Endodermal cell (in vitro differentiated cells): ENCODE data around the gene HYCC1. TPM values are rescaled to one million over a fixed set of nuclear protein-coding genes. Genes with fewer than 3 reads are reported as not detected.

ENCODE experiments used
- DNase-seq: peaks from one replicate; pipeline ENCODE4 v3.0.0-alpha.2; 2017
- H3K27ac ChIP-seq: 2 replicates; pipeline ENCODE4 v1.5.1; 2013; ENCODE audit warnings: mild to moderate bottlenecking, low read depth, low read length, moderate library complexity
- H3K27me3 ChIP-seq: 2 replicates; pipeline ENCODE4 v1.6.1; 2013; ENCODE audit warnings: mild to moderate bottlenecking, low read length, moderate library complexity; ENCODE audit not compliant: insufficient read depth, control insufficient read depth, poor library complexity, severe bottlenecking
- H3K36me3 ChIP-seq: 2 replicates; pipeline ENCODE4 v1.7.0; 2013; ENCODE audit warnings: mild to moderate bottlenecking, low read length, moderate library complexity; ENCODE audit not compliant: control insufficient read depth, insufficient read depth
- H3K4me1 ChIP-seq: one replicate; pipeline ENCODE4 v1.7.0; 2013; ENCODE audit warnings: low read length; ENCODE audit not compliant: control insufficient read depth, insufficient read depth
- H3K4me3 ChIP-seq: 2 replicates; pipeline ENCODE4 v1.5.1; 2013; ENCODE audit warnings: mild to moderate bottlenecking, low read length, moderate library complexity
- H3K9ac ChIP-seq: 2 replicates; pipeline ENCODE4 v1.6.1; 2013; ENCODE audit warnings: mild to moderate bottlenecking, low read length, moderate library complexity; ENCODE audit not compliant: poor library complexity, severe bottlenecking; ENCODE audit errors: extremely low read depth
- H3K9me3 ChIP-seq: 2 replicates; pipeline ENCODE4 v1.6.1; 2013; ENCODE audit warnings: mild to moderate bottlenecking, low read length, moderate library complexity; ENCODE audit not compliant: control insufficient read depth
- H3K27ac Mint-ChIP-seq: 2 replicates; pipeline ENCODE4 v1.8.0; 2020; ENCODE audit warnings: mixed read lengths
- H3K27me3 Mint-ChIP-seq: 2 replicates; pipeline ENCODE4 v1.8.0; 2021; ENCODE audit warnings: mild to moderate bottlenecking, mixed read lengths; ENCODE audit not compliant: insufficient read depth
- H3K36me3 Mint-ChIP-seq: 2 replicates; pipeline ENCODE4 v1.8.0; 2020; ENCODE audit warnings: low read depth, mixed read lengths
- H3K4me1 Mint-ChIP-seq: 2 replicates; pipeline ENCODE4 v1.8.0; 2020; ENCODE audit warnings: mixed read lengths
- H3K4me3 Mint-ChIP-seq: 2 replicates; pipeline ENCODE4 v1.8.0; 2020; ENCODE audit warnings: mild to moderate bottlenecking, moderate library complexity, mixed read lengths
- H3K9me3 Mint-ChIP-seq: 2 replicates; pipeline ENCODE4 v1.8.0; 2020; ENCODE audit warnings: mild to moderate bottlenecking, mixed read lengths
- WGBS, 2 experiments: methylation state at CpG; one replicate each; pipeline versions ENCODE4 v1.1.5 to v1.1.7; 2013; ENCODE audit warnings: missing lambda C conversion rate in 2 of 2, mixed read lengths in 1 of 2; ENCODE audit not compliant: insufficient coverage in 1 of 2, insufficient read length in 1 of 2; 5-methylcytosine and 5-hydroxymethylcytosine counted together
- total RNA-seq, 2 donors: library from RNA; stranded (reverse); fragmentation: NEBNext Ultra II Directional in 1 of 2; extraction: Animal tissue kit (Norgen Biotek cat#: 25700) in 1 of 2; gene quantifications; 2 replicates in 1 of 2; 3 replicates in 1 of 2; pipeline ENCODE4 v1.2.1, GENCODE V29; 2021
- TF ChIP-seq, protein P1 (sequence below): fragments of 200-600 bp; sonication (generic); conservative IDR thresholded peaks from 2 replicates; pipeline ENCODE4 v1.5.0; 2021; ENCODE audit warnings: antibody characterized with exemption, mild to moderate bottlenecking

The HYCC1 gene
- total RNA-seq, 2 donors from 2014 or later, result 92.1 to 138 TPM

DNA sequence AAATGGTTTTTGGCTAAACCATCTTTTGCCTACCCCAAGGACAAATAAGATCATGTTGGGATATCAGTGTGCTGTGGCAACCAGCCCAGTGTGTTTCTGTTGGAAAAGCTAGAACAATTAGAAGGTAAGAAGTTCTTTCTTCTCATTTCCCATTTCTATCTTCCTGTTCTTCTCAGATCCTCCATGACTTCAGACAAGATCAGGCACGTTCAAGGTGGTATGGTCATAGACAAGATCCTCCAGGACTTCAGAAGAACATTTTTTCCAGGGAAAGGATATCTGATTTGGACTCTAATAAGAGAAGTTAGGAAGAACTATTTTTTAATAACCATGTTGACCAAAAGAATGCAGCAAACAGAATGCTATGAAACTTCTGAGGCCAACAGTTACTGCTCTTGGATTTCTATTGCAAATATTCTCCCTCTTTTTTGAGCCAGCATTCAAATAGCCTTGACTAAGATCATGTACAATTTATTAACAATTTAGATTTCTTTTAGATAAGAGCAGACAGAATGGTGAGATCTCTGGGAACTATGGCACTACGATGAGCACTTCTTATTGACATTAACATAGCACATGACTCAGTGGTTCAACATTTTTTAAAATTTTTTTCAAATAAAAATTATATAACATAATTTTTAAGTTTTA, 15.9 kb downstream of the HYCC1 start:
- Mint-ChIP-seq H3K36me3 (no peaks in the 10 kb centered on the region), H3K9me3 (no peaks in the 10 kb centered on the region), H3K4me3 (no peak overlapping the region), H3K27ac (no peak overlapping the region), H3K27me3 (no peaks in the 10 kb centered on the region), H3K4me1 (peaks cover 20% of the 10 kb centered on the region)
- H3K27ac ChIP-seq, result no peak overlapping the region
- TF ChIP-seq, protein P1, sequence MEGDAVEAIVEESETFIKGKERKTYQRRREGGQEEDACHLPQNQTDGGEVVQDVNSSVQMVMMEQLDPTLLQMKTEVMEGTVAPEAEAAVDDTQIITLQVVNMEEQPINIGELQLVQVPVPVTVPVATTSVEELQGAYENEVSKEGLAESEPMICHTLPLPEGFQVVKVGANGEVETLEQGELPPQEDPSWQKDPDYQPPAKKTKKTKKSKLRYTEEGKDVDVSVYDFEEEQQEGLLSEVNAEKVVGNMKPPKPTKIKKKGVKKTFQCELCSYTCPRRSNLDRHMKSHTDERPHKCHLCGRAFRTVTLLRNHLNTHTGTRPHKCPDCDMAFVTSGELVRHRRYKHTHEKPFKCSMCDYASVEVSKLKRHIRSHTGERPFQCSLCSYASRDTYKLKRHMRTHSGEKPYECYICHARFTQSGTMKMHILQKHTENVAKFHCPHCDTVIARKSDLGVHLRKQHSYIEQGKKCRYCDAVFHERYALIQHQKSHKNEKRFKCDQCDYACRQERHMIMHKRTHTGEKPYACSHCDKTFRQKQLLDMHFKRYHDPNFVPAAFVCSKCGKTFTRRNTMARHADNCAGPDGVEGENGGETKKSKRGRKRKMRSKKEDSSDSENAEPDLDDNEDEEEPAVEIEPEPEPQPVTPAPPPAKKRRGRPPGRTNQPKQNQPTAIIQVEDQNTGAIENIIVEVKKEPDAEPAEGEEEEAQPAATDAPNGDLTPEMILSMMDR, result no peak
- H3K9me3 ChIP-seq, result no peaks in the 10 kb centered on the region
- no peak for DNase-seq
- H3K4me1 ChIP-seq, result no peaks in the 10 kb centered on the region
- WGBS, 2 experiments, result 98% methylated on average over 2 of the region's 2 CpGs; no CpG with 5 or more reads in 1 of the 2 experiments
- H3K36me3 ChIP-seq, result no peaks in the 10 kb centered on the region
- no peaks in the 10 kb centered on the region for H3K27me3 ChIP-seq
- H3K4me3 ChIP-seq, result no peak overlapping the region
- H3K9ac ChIP-seq, result no peak overlapping the region

DNA sequence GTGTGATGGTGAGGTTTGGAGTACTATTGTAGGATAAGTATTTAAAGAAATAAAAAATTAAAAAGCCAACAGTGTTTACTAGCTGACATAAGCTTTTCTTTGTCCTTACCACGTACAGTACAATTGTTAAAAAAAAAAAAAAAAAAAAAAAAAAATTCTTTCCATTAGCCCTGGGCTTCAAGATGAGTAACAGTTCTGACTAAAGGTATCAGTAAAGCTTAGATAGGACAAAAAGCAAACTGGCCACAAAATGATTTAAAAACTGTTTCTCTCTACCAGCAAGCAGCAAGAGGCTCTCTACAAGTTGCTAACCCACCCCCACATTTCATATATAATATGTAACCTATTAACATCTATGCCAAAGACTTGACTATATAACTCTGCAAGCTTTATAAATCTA, 17.5 kb downstream of the HYCC1 start:
- H3K4me1 Mint-ChIP-seq, result peaks cover 18% of the 10 kb centered on the region
- no peak overlapping the region for H3K4me3 Mint-ChIP-seq

DNA sequence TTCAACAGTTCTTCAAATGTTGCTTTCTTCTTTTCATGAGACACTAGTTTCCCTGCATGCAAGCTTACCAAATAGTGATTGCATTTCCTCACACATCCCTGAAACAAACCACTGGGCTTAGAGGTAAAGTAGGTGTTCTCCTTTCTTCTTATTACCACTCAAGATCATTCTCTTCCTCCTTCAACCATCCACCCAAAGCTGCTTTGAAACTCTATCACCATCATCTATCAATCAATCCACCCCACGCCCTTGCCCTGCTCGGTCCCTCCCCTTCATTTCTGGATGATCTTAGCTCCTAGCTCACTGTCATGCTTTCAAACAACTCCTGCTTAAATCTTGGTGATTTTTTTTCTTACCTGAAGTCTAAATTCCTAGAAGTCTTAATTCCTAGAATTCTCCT, 18.9 kb downstream of the HYCC1 start:
- no peak overlapping the region for H3K4me3 ChIP-seq
- no peak overlapping the region for H3K9ac ChIP-seq
- peaks cover 6% of the 10 kb centered on the region for H3K36me3 Mint-ChIP-seq
- no peaks in the 10 kb centered on the region for H3K9me3 Mint-ChIP-seq
- peaks cover 9% of the 10 kb centered on the region for H3K36me3 ChIP-seq
- DNase-seq, result no peak
- no peaks in the 10 kb centered on the region for H3K9me3 ChIP-seq
- no peaks in the 10 kb centered on the region for H3K4me1 ChIP-seq
- TF ChIP-seq, protein P1, result no peak
- H3K27me3 Mint-ChIP-seq, result no peaks in the 10 kb centered on the region
- 87 to 88% methylated on average over 2 of the region's 2 CpGs for WGBS, 2 experiments
- no peak overlapping the region for H3K4me3 Mint-ChIP-seq
- H3K27me3 ChIP-seq, result no peaks in the 10 kb centered on the region
- no peak overlapping the region for H3K27ac Mint-ChIP-seq
- H3K27ac ChIP-seq, result no peak overlapping the region
- peaks cover 16% of the 10 kb centered on the region for H3K4me1 Mint-ChIP-seq

More for the DNA sequence above, 17.5 kb downstream of the HYCC1 start:
- Mint-ChIP-seq H3K27me3 (no peaks in the 10 kb centered on the region), H3K27ac (no peak overlapping the region), H3K9me3 (no peaks in the 10 kb centered on the region), H3K36me3 (no peaks in the 10 kb centered on the region)
- Histone ChIP-seq H3K9ac (no peak overlapping the region), H3K27me3 (no peaks in the 10 kb centered on the region), H3K27ac (no peak overlapping the region), H3K4me1 (no peaks in the 10 kb centered on the region), H3K36me3 (no peaks in the 10 kb centered on the region), H3K4me3 (no peak overlapping the region), H3K9me3 (no peaks in the 10 kb centered on the region)
- no peak for DNase-seq
- TF ChIP-seq, protein P1, result no peak
- WGBS, 2 experiments, result 100% methylated on average over 1 of the region's 1 CpG; no CpG with 5 or more reads in 1 of the 2 experiments
